Kidney (tissue), 14 donors: ENCODE measurements around the gene UBAP1. TPM values are rescaled to one million over a fixed set of nuclear protein-coding genes. Genes with fewer than 3 reads are reported as not detected.
"Not testable (repeated sequence)": the region's sequence is repeated elsewhere in the genome, so short reads cannot be mapped to it uniquely, and the experiment has no call there.

Source experiments
- DNase-seq, 5 donors: peaks; one replicate each; pipeline ENCODE4 v3.0.0-alpha.2; 2013 to 2020
- FAIRE-seq: peaks from 2 replicates; lab custom pipeline; 2012; peaks lifted over from hg19 to GRCh38; lab: Jason Lieb, UNC
- H3K27ac ChIP-seq, 2 donors: one replicate each; pipeline ENCODE4 v1.7.0; 2013; ENCODE audit warnings: low read depth in 2 of 2, low read length in 2 of 2, inconsistent platforms in 1 of 2
- H3K27me3 ChIP-seq: one replicate; pipeline ENCODE4 v1.7.1; 2013; ENCODE audit warnings: low read length, inconsistent platforms; ENCODE audit not compliant: control insufficient read depth, insufficient read depth
- H3K36me3 ChIP-seq, 3 donors: one replicate each; pipeline versions ENCODE4 v1.7.0 to v1.7.1; 2013; ENCODE audit warnings: low read length in 3 of 3, control low read depth in 1 of 3, inconsistent platforms in 1 of 3; ENCODE audit not compliant: insufficient read depth in 3 of 3, control insufficient read depth in 2 of 3
- H3K4me1 ChIP-seq, 3 donors: one replicate each; pipeline versions ENCODE4 v1.7.0 to v1.7.1; 2013; ENCODE audit warnings: low read length in 3 of 3, inconsistent platforms in 1 of 3, low read depth in 1 of 3; ENCODE audit not compliant: control insufficient read depth in 2 of 3, insufficient read depth in 2 of 3
- H3K4me3 ChIP-seq, 3 donors: one replicate each; pipeline versions ENCODE4 v1.7.0 to v1.8.1; 2013; ENCODE audit warnings: low read length in 3 of 3, control low read depth in 1 of 3, inconsistent platforms in 1 of 3
- H3K9ac ChIP-seq, 3 donors: one replicate each; pipeline versions ENCODE4 v1.7.0 to v1.7.1; 2013; ENCODE audit warnings: low read length in 3 of 3, control low read depth in 1 of 3, inconsistent platforms in 1 of 3
- H3K9me3 ChIP-seq, 3 donors: one replicate each; pipeline versions ENCODE4 v1.7.0 to v1.7.1; 2013; ENCODE audit warnings: low read length in 3 of 3, control low read depth in 1 of 3, inconsistent platforms in 1 of 3; ENCODE audit not compliant: control insufficient read depth in 2 of 3, insufficient read depth in 1 of 3
- intact Hi-C: fragments of 100-400 bp; cut with DNase I; formaldehyde crosslinking; loops from one replicate; pipeline ENCODE4 v1.11.1; 2022
- polyA plus RNA-seq: library from polyadenylated mRNA; stranded (reverse); fragments of 350-450 nt; fragmentation: Illumina TruSeq; extraction: RNeasy Lipid Tissue Mini Kit (QIAGEN cat#74804); gene quantifications from one replicate; pipeline ENCODE4 v1.2.3, GENCODE V29; 2014; ENCODE audit warnings: low read depth, low replicate concordance; ENCODE audit not compliant: insufficient read depth
- total RNA-seq: library from RNA; stranded (reverse); fragmentation: NEBNext Ultra II Directional; extraction: Animal tissue kit (Norgen Biotek cat#: 25700); gene quantifications from one replicate; pipeline ENCODE4 v1.2.1, GENCODE V29; 2021
- TF ChIP-seq, protein P1 (sequence below): IDR thresholded peaks from 3 replicates; pipeline ENCODE4 v1.5.1; 2012; ENCODE audit warnings: mild to moderate bottlenecking, moderate library complexity, borderline replicate concordance; ENCODE audit not compliant: insufficient read depth; ENCODE audit errors: extremely low read depth
- donor health status: control.
- donor health status: control.
- donor health status: control.
- donor health status: control.
- donor health status: control.
- donor health status: DM: yes; HTN: yes; CAD: no.
- donor health status: Normal renal cell carcinoma (clear cell type).

Gene UBAP1
- total and polyA plus RNA-seq, 2 donors from 2014 or later = 39.4 to 53.8 TPM

- H3K9ac ChIP-seq = no peak overlapping the region
- intact Hi-C loops = no loop called here
- no peak overlapping the region for H3K27ac ChIP-seq
- no peaks in the 10 kb centered on the region for H3K4me1 ChIP-seq
- no peak overlapping the region for H3K4me3 ChIP-seq
- DNase-seq = no peak
- TF ChIP-seq, protein P1, sequence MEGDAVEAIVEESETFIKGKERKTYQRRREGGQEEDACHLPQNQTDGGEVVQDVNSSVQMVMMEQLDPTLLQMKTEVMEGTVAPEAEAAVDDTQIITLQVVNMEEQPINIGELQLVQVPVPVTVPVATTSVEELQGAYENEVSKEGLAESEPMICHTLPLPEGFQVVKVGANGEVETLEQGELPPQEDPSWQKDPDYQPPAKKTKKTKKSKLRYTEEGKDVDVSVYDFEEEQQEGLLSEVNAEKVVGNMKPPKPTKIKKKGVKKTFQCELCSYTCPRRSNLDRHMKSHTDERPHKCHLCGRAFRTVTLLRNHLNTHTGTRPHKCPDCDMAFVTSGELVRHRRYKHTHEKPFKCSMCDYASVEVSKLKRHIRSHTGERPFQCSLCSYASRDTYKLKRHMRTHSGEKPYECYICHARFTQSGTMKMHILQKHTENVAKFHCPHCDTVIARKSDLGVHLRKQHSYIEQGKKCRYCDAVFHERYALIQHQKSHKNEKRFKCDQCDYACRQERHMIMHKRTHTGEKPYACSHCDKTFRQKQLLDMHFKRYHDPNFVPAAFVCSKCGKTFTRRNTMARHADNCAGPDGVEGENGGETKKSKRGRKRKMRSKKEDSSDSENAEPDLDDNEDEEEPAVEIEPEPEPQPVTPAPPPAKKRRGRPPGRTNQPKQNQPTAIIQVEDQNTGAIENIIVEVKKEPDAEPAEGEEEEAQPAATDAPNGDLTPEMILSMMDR = no peak
- H3K36me3 ChIP-seq = peaks cover 0 to 2% (median 0%) of the 10 kb centered on the region in 3 donors
- FAIRE-seq = no peak
- no peaks in the 10 kb centered on the region for H3K9me3 ChIP-seq
- H3K27me3 ChIP-seq = no peaks in the 10 kb centered on the region
Observed at GRCh38 chr9:34220218-34220617, 41.4 kb downstream of the UBAP1 start.

GRCh38 chr9:34224349-34224748 lies 45.5 kb downstream of the UBAP1 start:
- Histone ChIP-seq H3K36me3 (peaks cover 0 to 2% (median 0%) of the 10 kb centered on the region in 3 donors), H3K27me3 (no peaks in the 10 kb centered on the region), H3K4me3 (no peak overlapping the region), H3K9ac (no peak overlapping the region), H3K9me3 (no peaks in the 10 kb centered on the region), H3K27ac (no peak overlapping the region), H3K4me1 (no peaks in the 10 kb centered on the region)
- FAIRE-seq (no peak), DNase-seq (no peak)
- TF ChIP-seq, protein P1 = no peak
- intact Hi-C loops = no loop called here

DNA sequence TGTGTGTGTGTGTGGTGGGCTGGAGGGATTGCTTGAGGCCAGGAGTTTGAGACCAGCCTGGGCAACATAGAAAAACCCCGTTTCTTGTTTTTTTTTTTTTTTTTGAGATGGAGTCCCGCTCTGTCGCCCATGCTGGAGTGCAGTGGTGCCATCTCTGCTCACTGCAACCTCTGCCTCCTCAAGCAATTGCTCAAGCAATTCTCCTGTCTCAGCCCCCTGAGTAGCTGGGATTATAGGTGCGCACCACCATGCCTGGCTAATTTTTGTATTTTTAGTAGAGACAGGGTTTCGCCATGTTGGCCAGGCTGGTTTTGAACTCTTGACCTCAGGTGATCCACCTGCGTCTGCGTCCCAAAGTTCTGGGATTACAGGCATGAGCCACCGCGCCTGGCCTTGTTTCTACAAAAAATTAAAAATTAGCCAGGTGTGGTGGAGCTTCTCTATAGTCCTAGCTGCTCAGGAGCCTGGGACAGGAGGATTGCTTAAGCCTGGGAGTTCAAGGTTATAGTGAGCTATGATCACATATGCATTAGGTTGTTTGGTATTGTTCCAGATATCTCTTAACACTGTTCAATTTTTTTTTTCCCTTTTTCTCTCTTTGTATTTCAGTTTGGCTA lies 47.4 kb downstream of the UBAP1 start:
- H3K9me3 ChIP-seq, H3K27me3 ChIP-seq, intact Hi-C loops, FAIRE-seq, H3K4me3 ChIP-seq, DNase-seq, H3K36me3 ChIP-seq, H3K4me1 ChIP-seq, H3K9ac ChIP-seq, H3K27ac ChIP-seq: not testable (repeated sequence)

GRCh38 chr9:34227445-34227844 lies 48.6 kb downstream of the UBAP1 start:
- H3K4me3 ChIP-seq = no peak overlapping the region
- no peak overlapping the region for H3K27ac ChIP-seq
- TF ChIP-seq, protein P1 = no peak
- no peaks in the 10 kb centered on the region for H3K9me3 ChIP-seq
- DNase-seq (no peak), FAIRE-seq (no peak)
- no peak overlapping the region for H3K9ac ChIP-seq
- H3K27me3 ChIP-seq = no peaks in the 10 kb centered on the region
- H3K4me1 ChIP-seq = no peaks in the 10 kb centered on the region
- intact Hi-C loops = no loop called here
- H3K36me3 ChIP-seq = peaks cover 0 to 2% (median 0%) of the 10 kb centered on the region in 3 donors
